GM19372 (cell line): ENCODE data around the gene MPIG6B.

ENCODE experiments used
- ATAC-seq: cut with Tn5 transposase; IDR thresholded peaks from one replicate; pipeline ENCODE4 v1.9.1; 2021; ENCODE audit warnings: mild to moderate bottlenecking, low read depth, moderate library complexity; ENCODE audit not compliant: unreplicated experiment

MPIG6B gene

DNA sequence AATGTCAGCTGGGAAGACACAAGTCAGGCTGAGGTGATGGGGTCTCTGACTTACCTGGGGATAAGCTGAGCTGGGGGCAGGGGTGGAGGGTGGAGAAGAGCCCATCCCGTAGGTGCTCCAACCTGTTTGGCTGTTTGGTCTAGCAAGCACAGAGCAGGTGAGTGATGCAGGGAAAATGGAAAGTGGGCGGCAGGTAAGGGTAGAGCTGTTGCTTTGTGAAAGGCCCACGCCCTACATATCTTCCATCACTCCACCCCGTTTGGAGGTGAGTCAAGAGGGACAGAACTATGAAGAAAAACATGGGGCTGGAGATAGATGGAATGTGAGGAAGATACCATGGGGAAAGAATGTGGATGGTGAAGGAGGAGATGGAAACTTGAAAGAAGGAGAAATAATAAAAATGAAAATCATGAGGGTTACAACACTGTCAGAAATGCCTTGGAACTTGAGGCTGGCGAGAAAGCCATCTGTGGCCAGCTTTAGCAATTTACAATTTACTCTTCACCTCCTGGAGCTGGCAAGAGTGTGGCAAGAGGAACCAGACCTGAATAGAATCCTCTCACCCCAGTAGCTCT, 2.9 kb upstream of the MPIG6B start:
- no peak for ATAC-seq

DNA sequence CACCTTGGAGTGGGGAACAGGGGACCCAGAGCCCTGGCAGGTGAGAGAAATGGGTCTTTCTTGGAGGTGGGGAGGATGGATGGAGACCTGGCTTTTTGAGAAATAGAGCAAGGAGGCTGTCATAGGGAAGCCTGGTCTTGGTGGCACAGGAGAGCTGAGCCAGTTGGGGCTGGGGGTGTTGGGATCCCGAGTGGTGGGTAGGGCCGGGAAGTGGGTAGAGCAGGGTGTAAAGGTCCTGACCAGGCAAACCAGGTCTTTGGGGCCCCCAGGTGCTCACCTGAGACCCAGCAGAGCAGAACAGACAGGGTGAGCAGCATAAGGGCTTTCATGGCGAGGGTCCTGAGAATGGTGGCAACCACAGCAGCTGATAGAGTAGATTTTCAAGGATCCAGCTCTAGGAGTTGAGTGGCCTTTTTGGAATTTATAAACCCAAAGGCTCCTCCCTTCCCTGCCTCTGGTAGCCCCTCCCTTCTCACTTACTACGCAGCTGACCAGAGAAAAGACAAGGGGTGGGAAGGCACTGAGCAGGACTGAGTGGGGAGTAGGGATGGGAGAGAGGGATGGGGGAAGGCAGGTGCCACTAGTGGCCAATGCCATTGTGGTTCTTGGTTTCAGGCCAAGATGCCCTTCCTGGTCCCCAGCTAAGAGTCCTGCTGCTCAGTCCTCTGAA, 1.7 kb upstream of the MPIG6B start, which contains the start of gene LY6G6C:
LY6G6C (minus strand) TSS at position 396 of the 670 bp plus-strand sequence; CDS start at position 329, 67 bp downstream.
- ATAC-seq = no peak

- ATAC-seq = no peak
These were observed 1.0 kb upstream of the MPIG6B start for GRCh38 chr6:31722173-31722572.

- no peak for ATAC-seq
These were observed 963 bp downstream of the MPIG6B start for GRCh38 chr6:31723980-31724691.

DNA sequence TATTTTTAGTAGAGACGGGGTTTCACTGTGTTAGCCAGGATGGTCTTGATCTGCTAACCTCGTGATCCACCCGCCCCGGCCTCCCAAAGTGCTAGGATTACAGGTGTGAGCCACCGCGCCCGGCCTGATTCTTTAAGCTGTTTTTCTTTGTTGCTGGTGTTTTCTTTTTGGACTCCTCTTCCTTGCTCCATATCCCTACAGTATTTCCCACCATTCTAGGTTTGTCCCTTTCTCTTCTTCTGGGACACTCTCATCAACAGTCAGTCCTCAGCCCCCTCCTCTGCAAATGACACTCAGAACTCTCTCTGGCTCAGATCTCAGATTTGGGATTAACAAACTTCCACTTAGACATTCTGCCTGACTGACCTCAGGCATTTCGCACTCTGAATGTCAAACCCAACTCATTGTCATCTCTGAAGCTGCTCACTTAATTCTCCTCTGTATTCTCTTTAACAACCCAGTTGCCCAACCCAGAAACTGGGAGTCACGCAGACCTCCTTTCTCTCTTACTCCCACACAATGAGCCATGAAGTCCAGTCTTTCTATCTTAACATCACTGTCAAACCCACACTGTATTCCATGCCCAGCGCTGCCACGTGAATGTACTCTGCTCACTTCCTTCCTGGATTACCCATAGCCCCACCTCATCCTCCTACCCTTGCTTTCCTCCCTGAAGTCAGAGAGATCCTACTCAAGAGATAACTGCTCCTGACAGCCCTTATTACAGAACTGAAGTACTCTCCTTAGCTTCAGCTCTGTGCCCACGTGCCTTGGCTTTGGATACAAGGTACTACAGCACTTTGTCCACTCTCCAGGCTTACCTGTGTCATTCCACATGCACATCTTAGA, 2.6 kb downstream of the MPIG6B start:
- no peak for ATAC-seq

GRCh38 chr6:31727034-31727716, 4.0 kb downstream of the MPIG6B start:
- no peak for ATAC-seq

DNA sequence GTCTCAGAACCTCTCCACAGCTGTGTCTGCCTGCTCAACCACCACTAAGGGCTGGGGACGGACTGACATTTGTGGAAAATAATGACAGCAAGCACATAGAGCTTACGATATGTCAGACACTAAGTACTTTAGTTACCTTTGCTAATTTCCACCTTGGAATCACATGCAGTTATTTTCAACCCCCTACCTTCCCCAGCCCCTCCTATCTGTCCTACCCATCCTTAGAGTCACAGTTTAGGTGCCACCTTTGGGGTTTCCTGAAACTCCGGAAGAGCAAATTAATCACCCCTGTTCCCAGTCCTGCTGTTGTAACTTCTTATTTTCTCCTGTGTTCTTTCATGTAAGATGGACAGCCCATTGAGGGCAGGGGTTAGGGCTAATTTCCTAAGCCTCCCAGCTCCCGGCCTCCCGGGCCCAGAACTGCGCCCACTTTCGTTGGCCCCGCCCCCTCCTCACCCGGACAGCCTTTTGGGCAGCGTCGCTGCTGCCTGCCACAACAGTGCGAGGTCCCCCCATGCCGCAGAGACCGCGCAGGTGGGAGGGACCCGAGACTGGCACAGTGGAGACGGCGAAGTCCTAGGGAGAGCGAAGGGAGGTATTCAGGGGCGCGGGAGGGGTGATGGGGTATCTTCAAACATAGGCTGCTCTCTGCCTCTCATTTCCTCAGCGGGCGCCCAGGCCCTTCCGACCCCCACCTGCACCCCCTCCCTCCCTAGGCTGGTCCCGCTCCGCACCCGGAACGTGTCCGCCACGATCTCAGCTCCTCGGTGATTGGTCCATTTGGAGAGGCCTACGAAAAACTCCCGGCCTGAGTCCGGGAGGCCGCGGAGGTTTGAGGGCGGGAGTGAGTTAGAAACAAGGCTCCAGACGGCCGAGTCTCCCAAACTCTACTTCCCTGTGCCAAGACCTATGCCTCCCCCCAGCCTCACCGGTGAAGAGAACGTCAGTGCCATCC, 4.8 kb downstream of the MPIG6B start:
- ATAC-seq = no peak

GRCh38 chr6:31728767-31729514, 5.8 kb downstream of the MPIG6B start, which contains the start of gene DDAH2:
TSS of gene DDAH2 (minus strand) at chr6:31729299. CDS start at chr6:31729161, 138 bp downstream.
- ATAC-seq = peak; percentile 11

- ATAC-seq = peak; percentile 46
These were observed 6.4 kb downstream of the MPIG6B start for GRCh38 chr6:31729515-31729978.

- peak; percentile 24 for ATAC-seq
These were observed 6.9 kb downstream of the MPIG6B start for GRCh38 chr6:31729979-31730630.

- ATAC-seq = no peak
These were observed 7.5 kb downstream of the MPIG6B start for GRCh38 chr6:31730631-31731086.

GRCh38 chr6:31732029-31732428, 8.9 kb downstream of the MPIG6B start:
- ATAC-seq = no peak

DNA sequence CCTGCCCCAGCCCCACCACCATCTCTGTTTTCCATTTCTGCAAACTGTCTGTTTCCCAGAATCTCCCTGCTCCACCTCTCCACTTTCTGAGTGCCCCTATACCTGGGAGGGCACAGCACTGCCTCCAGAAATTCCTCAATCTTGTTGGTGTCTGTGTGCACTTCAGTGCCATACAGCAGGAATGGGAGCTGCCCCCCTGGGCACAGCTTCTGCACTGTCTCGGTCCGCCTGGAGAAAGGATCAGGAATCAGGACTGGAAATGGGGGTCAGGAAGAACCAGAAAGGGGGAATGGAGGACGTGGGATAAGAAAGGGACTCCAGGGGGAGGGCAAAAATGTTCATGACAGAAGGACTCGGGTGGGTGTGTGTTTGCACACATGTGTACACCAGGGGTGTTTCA, 10.6 kb downstream of the MPIG6B start:
- no peak for ATAC-seq

GRCh38 chr6:31734247-31734820, 11.2 kb downstream of the MPIG6B start:
- ATAC-seq = no peak

GRCh38 chr6:31734821-31735406, 11.7 kb downstream of the MPIG6B start:
- ATAC-seq = no peak

DNA sequence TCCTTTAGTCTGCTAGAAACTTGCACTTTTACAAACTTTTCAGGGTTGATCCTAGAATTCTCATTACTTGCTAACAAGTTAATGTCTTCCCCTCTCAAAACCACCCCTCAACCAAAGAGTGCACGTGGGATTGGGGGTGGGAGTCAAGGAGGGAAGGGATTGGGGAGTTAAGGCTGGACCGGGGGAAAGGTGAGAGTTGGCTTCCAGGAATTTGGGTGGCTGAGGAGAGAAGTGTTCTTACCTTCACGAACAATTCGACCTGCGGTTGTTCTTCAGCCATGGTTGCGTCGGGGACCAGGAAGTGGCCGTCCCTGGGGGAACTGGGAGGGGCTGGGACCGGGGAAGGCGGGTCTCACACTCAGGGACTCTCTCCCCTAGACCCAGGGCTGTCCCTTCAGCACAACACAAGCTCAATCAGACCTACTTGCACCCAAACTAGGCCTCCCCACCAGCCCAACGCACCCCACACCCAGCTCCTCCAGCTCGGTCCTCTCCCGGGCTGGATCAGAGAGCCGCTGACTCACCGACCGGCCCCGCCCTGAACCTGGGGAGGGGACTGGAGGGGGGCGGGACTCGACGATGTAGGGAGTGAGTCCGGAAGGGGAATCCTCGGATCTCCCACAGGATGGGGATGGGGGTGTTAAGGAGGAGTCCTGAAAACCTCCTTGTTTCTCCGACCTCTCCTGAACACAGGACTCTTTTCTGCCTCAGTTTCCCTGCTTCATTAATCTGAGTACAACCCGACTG, 13.0 kb downstream of the MPIG6B start, which contains the start of gene CLIC1:
CLIC1 (minus strand) TSS at position 510 of the 747 bp plus-strand sequence; CDS start at position 280, 230 bp downstream.
- no peak for ATAC-seq
